Pancreas (tissue), 10 donors: ENCODE results near the gene SPOCK1. TPM values are rescaled to one million over a fixed set of nuclear protein-coding genes. Genes with fewer than 3 reads are reported as not detected.

ENCODE experiments used
- ATAC-seq, 4 donors: fragments of 200-7000 bp; cut with Tn5 transposase; one replicate each; pipeline versions ENCODE4 v1.8.0 to v1.9.1; 2020; ENCODE audit warnings: mild to moderate bottlenecking in 4 of 4, moderate library complexity in 4 of 4
- DNase-seq, 6 donors: peaks; one replicate each; pipeline ENCODE4 v3.0.0-alpha.2; 2020
- FAIRE-seq: peaks from 2 replicates; lab custom pipeline; 2012; peaks lifted over from hg19 to GRCh38; lab: Jason Lieb, UNC
- H3K27ac ChIP-seq, 4 donors: fragments of 200-600 bp; sonication (generic); 1 replicate in 3 of 4; 2 replicates in 1 of 4; pipeline versions ENCODE4 v1.5.0 to v1.8.0; 2020
- H3K27me3 ChIP-seq, 4 donors: fragments of 200-600 bp; one replicate each; pipeline ENCODE4 v1.8.0; 2021
- H3K36me3 ChIP-seq, 3 donors: fragments of 200-600 bp; sonication (generic) in 1 of 3; one replicate each; pipeline versions ENCODE4 v1.5.0 to v1.8.0; 2020 to 2021
- H3K4me1 ChIP-seq, 3 donors: fragments of 200-600 bp; one replicate each; pipeline ENCODE4 v1.8.0; 2021
- H3K4me3 ChIP-seq, 4 donors: fragments of 200-600 bp; sonication (generic) in 2 of 4; one replicate each; pipeline versions ENCODE4 v1.5.0 to v1.8.0; 2020 to 2021
- H3K9me3 ChIP-seq, 4 donors: fragments of 200-600 bp; one replicate each; pipeline ENCODE4 v1.8.0; 2021
- WGBS, 2 donors: extraction: QIAGEN DNeasy Blood & Tissue Kit; methylation state at CpG; one replicate each; pipeline ENCODE4 v1.1.7; 2013; 5-methylcytosine and 5-hydroxymethylcytosine counted together
- intact Hi-C, 3 donors: fragments of 100-400 bp; cut with DNase I; formaldehyde crosslinking; loops; one replicate each; pipeline versions ENCODE4 v1.11.1 to v1.14.2; 2022
- polyA plus RNA-seq, 2 donors: library from polyadenylated mRNA; stranded (reverse); fragments of 200-250 nt; gene quantifications; one replicate each; pipeline ENCODE4 v1.2.3, GENCODE V29; 2013
- total RNA-seq, 6 donors: library from RNA; stranded (reverse); fragmentation: NEBNext Ultra II Directional in 4 of 6; extraction: Animal tissue kit (Norgen Biotek cat#: 25700) in 4 of 6; gene quantifications; one replicate each; pipeline versions ENCODE4 v1.2.1 to v1.2.4, GENCODE V29; 2021 to 2023
- TF ChIP-seq, protein P1 (sequence below), 4 donors: fragments of 200-600 bp; sonication (generic) in 3 of 4; IDR thresholded peaks; one replicate each; pipeline versions ENCODE4 v1.5.0 to v1.8.0; 2021; ENCODE audit warnings: antibody characterized with exemption in 4 of 4
- donor health status: healthy with polysubstance abuse.
- donor health status: DM: no; HTN: no; CAD: no; lungs with moderate emphysema.
- donor health status: DM: no; HTN: no; CAD: no.
- donor health status: control.
- donor health status: control.
- donor health status: Bipolar disorder and iron deficiency.
- donor health status: DM: yes; HTN: yes; CAD: no.
- donor health status: DM: no; HTN: no; CAD: no.
- donor health status: DM: no; HTN: no; CAD: no.
- donor health status: DM: yes; HTN: yes; CAD: no.

SPOCK1 gene
- total and polyA plus RNA-seq, 8 donors = 1.7 to 16.5 (median 5.3) TPM

- no peaks in the 10 kb centered on the region for H3K9me3 ChIP-seq
- H3K4me1 ChIP-seq = no peaks in the 10 kb centered on the region
- no peak overlapping the region for H3K27ac ChIP-seq
- no peak for FAIRE-seq
- TF ChIP-seq, protein P1, sequence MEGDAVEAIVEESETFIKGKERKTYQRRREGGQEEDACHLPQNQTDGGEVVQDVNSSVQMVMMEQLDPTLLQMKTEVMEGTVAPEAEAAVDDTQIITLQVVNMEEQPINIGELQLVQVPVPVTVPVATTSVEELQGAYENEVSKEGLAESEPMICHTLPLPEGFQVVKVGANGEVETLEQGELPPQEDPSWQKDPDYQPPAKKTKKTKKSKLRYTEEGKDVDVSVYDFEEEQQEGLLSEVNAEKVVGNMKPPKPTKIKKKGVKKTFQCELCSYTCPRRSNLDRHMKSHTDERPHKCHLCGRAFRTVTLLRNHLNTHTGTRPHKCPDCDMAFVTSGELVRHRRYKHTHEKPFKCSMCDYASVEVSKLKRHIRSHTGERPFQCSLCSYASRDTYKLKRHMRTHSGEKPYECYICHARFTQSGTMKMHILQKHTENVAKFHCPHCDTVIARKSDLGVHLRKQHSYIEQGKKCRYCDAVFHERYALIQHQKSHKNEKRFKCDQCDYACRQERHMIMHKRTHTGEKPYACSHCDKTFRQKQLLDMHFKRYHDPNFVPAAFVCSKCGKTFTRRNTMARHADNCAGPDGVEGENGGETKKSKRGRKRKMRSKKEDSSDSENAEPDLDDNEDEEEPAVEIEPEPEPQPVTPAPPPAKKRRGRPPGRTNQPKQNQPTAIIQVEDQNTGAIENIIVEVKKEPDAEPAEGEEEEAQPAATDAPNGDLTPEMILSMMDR (IDR thresholded peaks at IDR 0.05) = no peak
- H3K4me3 ChIP-seq = no peak overlapping the region
- H3K27me3 ChIP-seq = no peaks in the 10 kb centered on the region
- no peak for DNase-seq
- intact Hi-C loops = no loop called here
- no peak for ATAC-seq
- H3K36me3 ChIP-seq = no peaks in the 10 kb centered on the region
- WGBS, 2 donors = 96 to 98% methylated on average over 3 of the region's 3 CpGs
These were observed 250.6 kb downstream of the SPOCK1 start for GRCh38 chr5:137248527-137248926.

DNA sequence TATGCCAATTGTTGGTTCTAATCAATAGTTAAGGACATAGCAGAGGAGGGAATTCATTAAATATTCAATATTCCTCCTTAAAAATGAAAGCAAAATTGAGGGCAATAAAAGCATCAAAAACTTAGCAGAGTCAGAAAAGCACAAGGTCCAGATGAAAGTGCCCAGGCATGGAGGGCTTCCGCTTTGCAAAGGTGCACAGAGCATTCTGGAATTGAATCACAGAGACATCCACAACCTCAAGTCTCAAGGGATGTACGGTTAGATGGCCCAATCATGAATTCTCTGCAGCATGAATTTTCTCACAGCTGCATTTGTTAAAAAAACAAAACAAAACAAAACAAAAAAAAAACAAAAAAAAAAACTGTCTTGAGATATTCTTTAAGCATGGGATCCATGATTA is 253.7 kb downstream of the SPOCK1 start:
- no peak overlapping the region for H3K27ac ChIP-seq
- FAIRE-seq = no peak

GRCh38 chr5:137240285-137240684 is 258.8 kb downstream of the SPOCK1 start:
- ATAC-seq = no peak
- no peak for FAIRE-seq

More for the DNA sequence above, 253.7 kb downstream of the SPOCK1 start:
- DNase-seq = no peak
- intact Hi-C loops = no loop called here
- H3K9me3 ChIP-seq = no peaks in the 10 kb centered on the region
- no peak for ATAC-seq
- H3K4me3 ChIP-seq = no peak overlapping the region
- no peaks in the 10 kb centered on the region for H3K36me3 ChIP-seq
- WGBS, 2 donors = 89 to 97% methylated on average over 2 of the region's 2 CpGs
- H3K27me3 ChIP-seq = no peaks in the 10 kb centered on the region
- TF ChIP-seq, protein P1 (IDR thresholded peaks at IDR 0.05) = no peak
- no peaks in the 10 kb centered on the region for H3K4me1 ChIP-seq

GRCh38 chr5:137236849-137237507 is 262.1 kb downstream of the SPOCK1 start:
- no peaks in the 10 kb centered on the region for H3K9me3 ChIP-seq
- H3K4me3 ChIP-seq = no peak overlapping the region
- no peak for ATAC-seq
- 94 to 96% methylated on average over 5 of the region's 5 CpGs for WGBS, 2 donors
- no peaks in the 10 kb centered on the region for H3K27me3 ChIP-seq
- no peak for DNase-seq
- H3K27ac ChIP-seq = no peak overlapping the region
- no peaks in the 10 kb centered on the region for H3K36me3 ChIP-seq
- no peak for FAIRE-seq
- intact Hi-C loops = no loop called here
- H3K4me1 ChIP-seq = no peaks in the 10 kb centered on the region
- TF ChIP-seq, protein P1 (IDR thresholded peaks at IDR 0.05) = no peak

More at GRCh38 chr5:137240285-137240684, 258.8 kb downstream of the SPOCK1 start:
- no peak for DNase-seq
- Histone ChIP-seq H3K36me3 (no peaks in the 10 kb centered on the region), H3K4me1 (no peaks in the 10 kb centered on the region), H3K27me3 (no peaks in the 10 kb centered on the region), H3K4me3 (no peak overlapping the region), H3K27ac (no peak overlapping the region), H3K9me3 (no peaks in the 10 kb centered on the region)
- intact Hi-C loops = no loop called here
- TF ChIP-seq, protein P1 (IDR thresholded peaks at IDR 0.05) = no peak
- 84 to 92% methylated on average over 2 of the region's 2 CpGs for WGBS, 2 donors

GRCh38 chr5:137236252-137236651 is 262.9 kb downstream of the SPOCK1 start:
- Histone ChIP-seq H3K4me3 (no peak overlapping the region), H3K27me3 (no peaks in the 10 kb centered on the region), H3K36me3 (no peaks in the 10 kb centered on the region), H3K27ac (no peak overlapping the region), H3K9me3 (no peaks in the 10 kb centered on the region), H3K4me1 (no peaks in the 10 kb centered on the region)
- ATAC-seq = no peak
- 58 to 78% methylated on average over 2 of the region's 2 CpGs for WGBS, 2 donors
- FAIRE-seq = no peak
- TF ChIP-seq, protein P1 (IDR thresholded peaks at IDR 0.05) = no peak
- no peak for DNase-seq
- intact Hi-C loops = no loop called here
